Suprapubic skin (tissue), 4 donors: ENCODE measurements around the gene PHACTR1. TPM values are rescaled to one million over a fixed set of nuclear protein-coding genes. Genes with fewer than 3 reads are reported as not detected.

ENCODE experiments used
- DNase-seq, 2 donors: peaks; one replicate each; pipeline ENCODE4 v3.0.0-alpha.2; 2019; ENCODE audit warnings: low spot score in 2 of 2
- H3K27ac ChIP-seq: fragments of 200-600 bp; sonication (generic); one replicate; pipeline ENCODE4 v1.5.1; 2019
- H3K27me3 ChIP-seq: fragments of 200-600 bp; sonication (generic); one replicate; pipeline ENCODE4 v1.5.1; 2019
- H3K36me3 ChIP-seq: fragments of 200-600 bp; sonication (generic); one replicate; pipeline ENCODE4 v1.5.1; 2019
- H3K4me1 ChIP-seq: fragments of 200-600 bp; sonication (generic); one replicate; pipeline ENCODE4 v1.5.1; 2019
- H3K4me3 ChIP-seq: fragments of 200-600 bp; sonication (generic); one replicate; pipeline ENCODE4 v1.5.1; 2019; ENCODE audit warnings: mild to moderate bottlenecking
- H3K9me3 ChIP-seq: fragments of 200-600 bp; sonication (generic); one replicate; pipeline ENCODE4 v1.5.1; 2019
- EP300 ChIP-seq: sonication (generic); formaldehyde crosslinking; IDR thresholded peaks from one replicate; pipeline ENCODE4 v1.6.1; 2017; ENCODE audit warnings: antibody characterized with exemption
- POLR2A ChIP-seq, 2 donors: fragments of 450-650 bp; IDR thresholded peaks; one replicate each; pipeline ENCODE4 v1.6.1; 2017; ENCODE audit warnings: antibody characterized with exemption in 2 of 2, mild to moderate bottlenecking in 2 of 2, moderate library complexity in 2 of 2
- POLR2AphosphoS5 ChIP-seq, 3 donors: sonication (generic); formaldehyde crosslinking; IDR thresholded peaks; one replicate each; pipeline ENCODE4 v1.6.1; 2017; ENCODE audit warnings: antibody characterized with exemption in 3 of 3
- WGBS: methylation state at CpG from one replicate; pipeline ENCODE4 v1.1.5; 2018; 5-methylcytosine and 5-hydroxymethylcytosine counted together
- total RNA-seq, 4 donors: library from RNA; depleted of rRNA; stranded (reverse); fragments of >200 nt; gene quantifications; one replicate each; pipeline ENCODE4 v1.1.0, GENCODE V29; 2016
- TF ChIP-seq, protein P1 (sequence below), 2 donors: fragments of 200-600 bp in 1 of 2; fragments of 450-650 bp in 1 of 2; sonication (generic) in 1 of 2; IDR thresholded peaks; one replicate each; pipeline ENCODE4 v1.5.1; 2016 to 2019; ENCODE audit warnings: antibody characterized with exemption in 2 of 2, mild to moderate bottlenecking in 1 of 2, moderate library complexity in 1 of 2

Gene PHACTR1
- total RNA-seq, 4 donors from 2014 or later: 4.0 to 8.2 (median 6.4) TPM

DNA sequence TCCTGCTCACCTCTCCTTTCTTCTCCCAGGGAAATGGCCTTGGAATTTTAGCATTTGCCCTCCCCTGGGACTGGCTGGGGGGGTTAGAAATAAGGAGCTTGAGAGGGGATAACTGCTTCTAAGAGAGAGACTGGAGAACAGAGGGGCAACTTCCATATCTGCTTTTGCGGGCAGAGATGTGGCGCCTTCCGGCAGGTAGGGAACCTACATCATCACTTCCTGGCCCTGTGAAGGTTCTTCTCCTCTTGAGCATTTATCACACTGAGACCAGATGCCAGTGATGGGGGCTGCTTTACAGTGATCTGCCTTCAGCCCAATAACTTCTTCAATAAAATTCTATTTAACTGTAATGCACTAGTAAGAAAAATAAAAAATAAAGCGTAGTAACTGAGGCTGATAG lies 563.7 kb downstream of the PHACTR1 start:
- no peaks in the 10 kb centered on the region for H3K9me3 ChIP-seq
- TF ChIP-seq POLR2AphosphoS5 (IDR thresholded peaks at IDR 0.05) (no peak), EP300 (no peak), POLR2A (IDR thresholded peaks at IDR 0.05) (no peak)
- TF ChIP-seq, protein P1, sequence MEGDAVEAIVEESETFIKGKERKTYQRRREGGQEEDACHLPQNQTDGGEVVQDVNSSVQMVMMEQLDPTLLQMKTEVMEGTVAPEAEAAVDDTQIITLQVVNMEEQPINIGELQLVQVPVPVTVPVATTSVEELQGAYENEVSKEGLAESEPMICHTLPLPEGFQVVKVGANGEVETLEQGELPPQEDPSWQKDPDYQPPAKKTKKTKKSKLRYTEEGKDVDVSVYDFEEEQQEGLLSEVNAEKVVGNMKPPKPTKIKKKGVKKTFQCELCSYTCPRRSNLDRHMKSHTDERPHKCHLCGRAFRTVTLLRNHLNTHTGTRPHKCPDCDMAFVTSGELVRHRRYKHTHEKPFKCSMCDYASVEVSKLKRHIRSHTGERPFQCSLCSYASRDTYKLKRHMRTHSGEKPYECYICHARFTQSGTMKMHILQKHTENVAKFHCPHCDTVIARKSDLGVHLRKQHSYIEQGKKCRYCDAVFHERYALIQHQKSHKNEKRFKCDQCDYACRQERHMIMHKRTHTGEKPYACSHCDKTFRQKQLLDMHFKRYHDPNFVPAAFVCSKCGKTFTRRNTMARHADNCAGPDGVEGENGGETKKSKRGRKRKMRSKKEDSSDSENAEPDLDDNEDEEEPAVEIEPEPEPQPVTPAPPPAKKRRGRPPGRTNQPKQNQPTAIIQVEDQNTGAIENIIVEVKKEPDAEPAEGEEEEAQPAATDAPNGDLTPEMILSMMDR (IDR thresholded peaks at IDR 0.05): no peak
- H3K4me3 ChIP-seq: no peak overlapping the region
- WGBS: 75% methylated on average over 4 of the region's 4 CpGs
- no peaks in the 10 kb centered on the region for H3K4me1 ChIP-seq
- H3K27ac ChIP-seq: no peak overlapping the region
- H3K36me3 ChIP-seq: peaks cover 15% of the 10 kb centered on the region
- no peaks in the 10 kb centered on the region for H3K27me3 ChIP-seq
- no peak for DNase-seq

DNA sequence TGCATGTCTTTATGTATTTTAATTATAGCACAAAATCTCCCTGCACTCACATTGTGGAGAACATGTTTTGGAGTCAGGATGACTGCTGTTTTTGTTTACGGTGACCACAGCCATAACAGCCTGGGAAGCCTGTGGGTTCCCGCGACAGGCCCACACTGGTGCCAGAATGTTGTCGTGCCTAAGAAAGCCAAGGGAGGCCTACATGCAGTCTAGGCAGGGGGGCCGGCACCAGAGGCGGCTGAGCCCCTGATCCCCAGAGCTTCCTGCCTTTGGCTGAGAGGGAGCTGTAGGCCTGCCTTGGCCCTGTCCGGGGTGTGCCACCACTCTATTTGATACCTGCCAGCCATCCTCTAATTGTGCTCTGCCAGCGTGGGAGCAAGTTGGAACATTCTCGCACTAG lies 565.1 kb downstream of the PHACTR1 start:
- H3K4me3 ChIP-seq: no peak overlapping the region
- TF ChIP-seq POLR2AphosphoS5 (IDR thresholded peaks at IDR 0.05): no peak
- TF ChIP-seq, protein P1 (IDR thresholded peaks at IDR 0.05): no peak
- TF ChIP-seq POLR2A (IDR thresholded peaks at IDR 0.05): no peak
- no peak for TF ChIP-seq EP300
- 92% methylated on average over 9 of the region's 9 CpGs for WGBS
- H3K4me1 ChIP-seq: no peaks in the 10 kb centered on the region
- no peak for DNase-seq
- no peaks in the 10 kb centered on the region for H3K27me3 ChIP-seq
- H3K36me3 ChIP-seq: peaks cover 22% of the 10 kb centered on the region
- H3K27ac ChIP-seq: no peak overlapping the region
- no peaks in the 10 kb centered on the region for H3K9me3 ChIP-seq

DNA sequence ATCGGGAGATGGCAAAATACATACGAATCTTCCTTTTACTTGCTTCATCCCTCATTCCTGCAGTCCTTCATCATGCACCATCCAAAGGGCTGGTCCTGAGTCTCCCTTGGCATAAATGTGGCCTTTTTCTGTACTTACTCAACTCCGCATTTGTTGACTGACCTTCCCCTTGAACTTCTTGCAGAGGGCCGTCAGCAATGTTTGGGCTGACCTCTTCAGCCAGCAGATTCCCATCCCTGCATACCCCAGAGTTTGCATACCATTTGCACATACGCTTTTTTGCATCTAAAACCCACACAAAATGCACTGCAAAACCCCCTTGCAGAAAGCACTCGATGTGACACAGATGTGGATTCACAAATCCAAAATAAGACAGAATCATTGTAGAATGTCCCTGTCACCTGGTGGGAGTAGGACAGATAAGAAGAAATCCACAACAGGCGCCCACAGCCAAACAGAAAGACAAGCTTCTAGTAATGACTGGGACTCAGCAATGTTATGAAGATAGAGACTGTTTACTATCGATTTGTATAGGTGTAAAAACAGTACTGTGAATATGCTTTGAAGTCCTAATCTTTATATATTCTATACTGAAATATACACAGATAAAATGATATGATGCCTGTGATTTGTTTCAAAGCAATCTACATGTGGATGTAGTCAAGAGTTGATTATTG lies 566.0 kb downstream of the PHACTR1 start:
- 88% methylated on average over 8 of the region's 8 CpGs for WGBS
- Histone ChIP-seq H3K27ac (no peak overlapping the region), H3K4me1 (no peaks in the 10 kb centered on the region), H3K9me3 (peaks cover 4% of the 10 kb centered on the region), H3K4me3 (no peak overlapping the region), H3K27me3 (no peaks in the 10 kb centered on the region), H3K36me3 (peaks cover 26% of the 10 kb centered on the region)
- DNase-seq: no peak
- TF ChIP-seq POLR2A (IDR thresholded peaks at IDR 0.05) (no peak), EP300 (no peak), POLR2AphosphoS5 (IDR thresholded peaks at IDR 0.05) (no peak)
- TF ChIP-seq, protein P1 (IDR thresholded peaks at IDR 0.05): no peak

DNA sequence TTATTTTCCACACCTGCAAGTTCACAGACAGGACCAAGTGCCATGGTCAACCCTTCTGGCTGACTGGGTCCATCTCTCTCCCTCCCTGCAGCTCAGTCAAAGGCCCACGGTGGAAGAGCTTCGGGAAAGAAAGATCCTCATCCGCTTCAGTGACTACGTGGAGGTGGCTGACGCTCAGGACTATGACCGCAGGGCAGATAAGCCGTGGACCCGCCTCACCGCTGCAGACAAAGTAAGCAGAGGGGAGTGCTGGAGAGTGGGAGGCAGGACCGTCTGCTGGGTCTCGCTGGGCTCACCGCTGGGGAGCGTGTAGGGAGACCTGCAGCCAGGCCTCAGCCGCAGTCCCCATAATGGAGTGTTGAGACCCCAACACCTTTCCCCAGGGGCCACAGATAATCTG lies 566.8 kb downstream of the PHACTR1 start:
- TF ChIP-seq, protein P1 (IDR thresholded peaks at IDR 0.05): no peak
- TF ChIP-seq POLR2AphosphoS5 (IDR thresholded peaks at IDR 0.05): no peak
- no peak for TF ChIP-seq EP300
- TF ChIP-seq POLR2A (IDR thresholded peaks at IDR 0.05): no peak
- Histone ChIP-seq H3K9me3 (peaks cover 4% of the 10 kb centered on the region), H3K4me3 (no peak overlapping the region), H3K27me3 (no peaks in the 10 kb centered on the region), H3K4me1 (no peaks in the 10 kb centered on the region), H3K27ac (no peak overlapping the region), H3K36me3 (peaks cover 26% of the 10 kb centered on the region)
- DNase-seq: no peak
- 100% methylated on average over 2 of the region's 14 CpGs for WGBS

DNA sequence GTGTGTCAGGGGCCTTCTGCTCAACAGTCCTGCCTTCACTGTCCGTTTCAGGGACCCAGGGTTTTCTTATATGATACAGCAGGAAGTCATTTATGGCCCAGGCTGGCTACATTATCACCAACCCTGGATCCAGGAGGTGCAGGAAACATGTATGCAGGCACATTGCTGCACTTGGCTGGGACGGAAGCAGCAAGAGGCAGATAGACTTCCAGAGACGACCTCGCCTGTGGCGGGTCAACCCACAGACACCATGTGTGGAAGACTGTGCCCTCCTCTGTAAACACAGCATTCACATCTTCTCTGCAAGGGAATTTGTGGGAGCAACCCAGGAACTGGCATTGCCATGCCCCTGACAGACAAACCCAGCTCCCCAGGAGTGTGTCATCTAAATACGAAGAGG lies 568.1 kb downstream of the PHACTR1 start:
- Histone ChIP-seq H3K4me1 (no peaks in the 10 kb centered on the region), H3K27ac (no peak overlapping the region), H3K36me3 (peaks cover 26% of the 10 kb centered on the region), H3K4me3 (no peak overlapping the region), H3K9me3 (peaks cover 4% of the 10 kb centered on the region), H3K27me3 (no peaks in the 10 kb centered on the region)
- DNase-seq: no peak
- WGBS: 77% methylated on average over 6 of the region's 6 CpGs
- TF ChIP-seq, protein P1 (IDR thresholded peaks at IDR 0.05): no peak
- TF ChIP-seq EP300 (no peak), POLR2AphosphoS5 (IDR thresholded peaks at IDR 0.05) (no peak)
